Mesodermal cell (in vitro differentiated cells): ENCODE data around the gene RFX1.
A peak's percentile ranks its signal among the peaks of the same experiment; 100 is the strongest.

ENCODE experiments used
- H3K27ac ChIP-seq: 2 replicates; pipeline ENCODE4 v1.7.0; 2013; ENCODE audit warnings: mild to moderate bottlenecking, low read depth, low read length, moderate library complexity; ENCODE audit not compliant: severe bottlenecking
- H3K36me3 ChIP-seq: 2 replicates; pipeline ENCODE4 v1.7.1; 2013; ENCODE audit warnings: mild to moderate bottlenecking, low read length, moderate library complexity; ENCODE audit not compliant: control insufficient read depth, insufficient read depth
- H3K4me1 ChIP-seq: one replicate; pipeline ENCODE4 v1.7.1; 2013; ENCODE audit warnings: mild to moderate bottlenecking, low read length; ENCODE audit not compliant: insufficient read depth, control insufficient read depth, poor library complexity, severe bottlenecking
- H3K4me3 ChIP-seq: 2 replicates; pipeline ENCODE4 v1.7.0; 2013; ENCODE audit warnings: low read length, control low read depth, mild to moderate bottlenecking; ENCODE audit not compliant: insufficient read depth, poor library complexity, severe bottlenecking; ENCODE audit errors: extremely low read depth
- H3K9me3 ChIP-seq: 2 replicates; pipeline ENCODE4 v1.7.1; 2013; ENCODE audit warnings: mild to moderate bottlenecking, low read length, moderate library complexity; ENCODE audit not compliant: control insufficient read depth
- WGBS, 2 experiments: methylation state at CpG; one replicate each; pipeline ENCODE4 v1.1.5; 2013; ENCODE audit warnings: missing lambda C conversion rate in 2 of 2; ENCODE audit not compliant: insufficient coverage in 2 of 2; 5-methylcytosine and 5-hydroxymethylcytosine counted together

Gene RFX1

DNA sequence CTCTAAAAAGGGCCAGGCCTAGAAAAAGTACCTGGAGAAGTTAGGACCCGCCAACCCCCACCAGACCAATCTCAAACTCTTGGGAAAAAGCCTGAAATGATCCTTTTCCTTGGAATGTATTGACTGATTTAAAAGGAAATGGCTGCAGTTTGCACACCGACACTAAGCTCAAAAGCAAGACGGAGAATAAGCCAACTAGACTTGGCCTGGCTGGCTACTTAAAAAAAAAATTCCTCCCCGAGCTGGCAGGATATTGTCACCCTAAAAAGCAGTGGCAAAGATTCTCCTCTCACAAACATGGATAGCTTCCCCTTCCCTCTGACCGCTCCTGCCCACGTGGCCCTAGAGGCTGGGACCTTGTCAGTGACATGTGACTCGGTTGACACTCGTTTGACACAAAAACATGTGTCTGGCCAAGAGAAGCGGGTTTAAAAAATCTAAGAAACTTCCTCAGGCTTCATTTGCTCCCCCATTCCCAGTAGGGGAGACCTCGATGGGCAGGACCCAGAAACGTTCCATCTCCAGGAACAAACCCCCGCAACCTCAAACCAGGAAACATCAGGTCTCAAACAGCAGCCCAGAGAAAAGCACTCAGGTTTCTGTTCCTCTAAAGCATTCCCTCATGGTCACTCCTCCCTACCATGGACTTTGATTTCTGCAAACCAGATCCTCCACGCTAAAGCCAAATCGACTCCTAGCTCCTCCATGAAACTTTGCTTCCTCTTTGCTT lies 1.3 kb downstream of the RFX1 start:
- Histone ChIP-seq H3K4me3 (no peak overlapping the region), H3K27ac (peak overlapping the region; percentile 100), H3K36me3 (peaks cover 7% of the 10 kb centered on the region), H3K9me3 (peaks cover 6% of the 10 kb centered on the region), H3K4me1 (no peaks in the 10 kb centered on the region)
- WGBS, 2 experiments = 87% methylated on average over 12 to 13 of the region's 14 CpGs

DNA sequence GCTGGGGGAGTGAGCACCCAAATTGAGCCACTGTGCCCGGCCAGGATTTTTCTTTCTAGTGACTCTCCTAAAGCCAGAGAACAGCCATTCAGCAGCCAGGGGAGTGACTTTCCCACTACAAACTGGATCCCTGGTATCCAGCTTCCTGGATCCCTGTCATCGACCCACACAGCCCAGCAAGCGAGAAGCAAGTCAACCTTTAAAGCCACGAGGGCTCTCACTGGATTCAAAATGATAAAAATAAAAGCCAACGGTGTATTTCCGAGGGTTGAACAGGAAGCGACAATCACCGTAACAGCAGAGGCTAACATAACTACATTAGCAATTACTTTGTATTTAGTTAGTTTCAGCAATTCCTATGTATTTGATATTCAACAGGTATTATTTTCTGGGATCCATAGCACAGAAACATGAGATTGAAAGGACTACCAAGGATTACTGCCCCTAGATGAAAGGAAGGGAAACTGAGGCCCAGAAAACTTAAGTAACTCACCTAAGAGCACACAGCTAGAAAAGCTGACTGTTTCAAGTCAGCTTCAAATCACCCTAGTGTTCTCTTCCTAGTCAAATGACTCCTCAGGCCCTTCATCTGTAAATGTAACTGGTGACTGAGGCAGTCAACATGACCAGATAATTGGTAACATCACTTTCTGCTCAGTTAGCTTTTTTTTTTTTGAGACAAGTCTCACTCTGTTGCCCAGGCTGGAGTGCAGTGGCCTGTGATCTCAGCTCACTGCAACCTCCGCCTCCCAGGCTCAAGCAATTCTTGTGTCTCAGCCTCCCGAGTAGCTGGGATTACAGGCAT lies 2.7 kb downstream of the RFX1 start:
- 90 to 94% methylated on average over 3 to 6 of the region's 10 CpGs for WGBS, 2 experiments
- peaks cover 19% of the 10 kb centered on the region for H3K9me3 ChIP-seq
- no peak overlapping the region for H3K4me3 ChIP-seq
- peaks cover 18% of the 10 kb centered on the region for H3K36me3 ChIP-seq
- H3K27ac ChIP-seq = no peak overlapping the region
- H3K4me1 ChIP-seq = no peaks in the 10 kb centered on the region

DNA sequence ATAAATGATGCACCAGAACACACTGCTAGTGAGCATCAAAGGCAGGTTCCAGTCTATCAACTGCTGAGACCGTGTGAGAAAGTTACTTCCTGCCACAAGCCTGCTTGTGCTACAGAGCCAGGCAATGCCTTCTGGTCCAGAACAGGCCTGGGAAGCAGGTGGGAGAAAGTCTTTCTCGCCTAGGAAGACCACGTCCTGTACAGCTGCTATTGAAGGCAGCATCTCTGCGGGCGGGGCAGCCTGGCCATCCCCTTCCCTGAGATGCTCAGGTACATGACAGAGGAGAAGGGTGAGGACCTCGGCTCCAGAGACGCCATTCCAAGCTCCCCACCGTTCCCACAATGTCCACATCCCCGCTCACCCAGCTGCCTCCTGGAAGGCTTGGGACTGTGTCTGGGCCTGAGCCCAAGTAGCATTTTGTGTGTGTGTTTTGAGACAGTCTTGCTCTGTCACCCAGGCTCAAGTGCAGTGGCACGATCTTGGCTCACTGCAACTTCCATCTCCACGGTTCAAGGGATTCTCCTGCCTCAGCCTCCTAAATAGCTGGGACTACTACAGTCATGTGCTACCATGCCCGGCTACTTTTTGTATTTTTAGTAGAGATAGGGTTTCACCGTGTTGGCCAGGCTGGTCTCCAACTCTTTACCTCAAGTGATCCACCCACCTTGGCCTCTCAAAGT lies 3.4 kb downstream of the RFX1 start:
- Histone ChIP-seq H3K36me3 (peaks cover 18% of the 10 kb centered on the region), H3K4me3 (no peak overlapping the region), H3K27ac (no peak overlapping the region), H3K4me1 (no peaks in the 10 kb centered on the region), H3K9me3 (peaks cover 20% of the 10 kb centered on the region)
- WGBS, 2 experiments = 90 to 92% methylated on average over 9 to 11 of the region's 13 CpGs

DNA sequence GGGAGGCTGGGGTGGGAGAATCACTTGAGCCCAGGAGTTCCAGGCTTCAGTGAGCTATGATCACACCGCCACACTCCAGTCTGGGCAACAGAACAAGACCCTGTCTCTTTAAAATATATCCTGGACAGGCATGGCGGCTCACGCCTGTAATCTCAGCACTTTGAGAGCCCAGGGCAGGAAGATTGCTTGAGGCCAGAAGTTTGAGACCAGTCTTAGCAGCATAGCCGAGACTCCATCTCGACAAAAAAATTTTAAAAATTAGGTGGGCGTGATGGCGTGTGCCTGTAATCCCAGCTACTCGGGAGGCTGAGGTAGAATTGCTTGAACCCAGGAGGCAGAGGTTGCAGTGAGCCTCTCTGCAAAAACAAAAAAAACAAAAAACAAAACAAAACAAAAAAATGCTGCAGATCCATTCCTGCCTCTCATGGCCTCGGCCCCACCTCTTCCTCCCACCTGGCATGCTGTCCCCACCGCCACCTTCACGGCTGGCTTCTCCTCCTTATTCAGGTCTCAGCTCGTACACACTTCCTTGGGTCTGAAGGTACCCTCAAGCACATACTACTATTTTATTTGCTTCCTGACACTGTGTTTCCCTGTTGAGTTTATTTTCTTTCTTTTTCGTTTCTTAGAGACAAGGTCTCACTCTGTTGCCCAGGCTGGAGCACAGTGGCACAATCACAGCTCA lies 5.3 kb downstream of the RFX1 start:
- 92 to 95% methylated on average over 10 to 13 of the region's 13 CpGs for WGBS, 2 experiments
- no peaks in the 10 kb centered on the region for H3K4me1 ChIP-seq

DNA sequence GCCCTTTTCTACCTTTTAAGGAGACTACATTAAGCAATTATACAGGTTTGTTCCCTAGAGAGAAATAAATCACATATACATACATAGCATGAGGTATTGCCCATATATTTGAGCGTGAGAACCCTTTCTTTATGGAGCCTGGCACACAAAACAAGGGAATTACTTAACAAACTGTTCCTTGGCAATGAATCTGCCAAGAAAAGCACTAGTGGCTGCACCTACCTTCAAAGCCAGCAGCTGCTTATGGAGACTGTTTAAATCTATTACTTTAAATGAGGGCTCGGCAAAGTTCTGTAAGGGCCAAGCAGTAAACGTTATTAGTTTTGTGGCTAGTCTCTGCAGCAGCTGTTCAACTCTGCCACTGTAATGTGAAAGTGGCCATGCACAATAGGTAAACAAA lies 7.0 kb downstream of the RFX1 start:
- 90 to 100% methylated on average over 2 to 3 of the region's 3 CpGs for WGBS, 2 experiments
- peaks cover 20% of the 10 kb centered on the region for H3K9me3 ChIP-seq
- no peaks in the 10 kb centered on the region for H3K4me1 ChIP-seq
- peaks cover 32% of the 10 kb centered on the region for H3K36me3 ChIP-seq
- no peak overlapping the region for H3K4me3 ChIP-seq
- H3K27ac ChIP-seq = no peak overlapping the region

More for the DNA sequence above, 5.3 kb downstream of the RFX1 start:
- Histone ChIP-seq H3K27ac (no peak overlapping the region), H3K9me3 (peaks cover 20% of the 10 kb centered on the region), H3K36me3 (peaks cover 26% of the 10 kb centered on the region), H3K4me3 (no peak overlapping the region)

DNA sequence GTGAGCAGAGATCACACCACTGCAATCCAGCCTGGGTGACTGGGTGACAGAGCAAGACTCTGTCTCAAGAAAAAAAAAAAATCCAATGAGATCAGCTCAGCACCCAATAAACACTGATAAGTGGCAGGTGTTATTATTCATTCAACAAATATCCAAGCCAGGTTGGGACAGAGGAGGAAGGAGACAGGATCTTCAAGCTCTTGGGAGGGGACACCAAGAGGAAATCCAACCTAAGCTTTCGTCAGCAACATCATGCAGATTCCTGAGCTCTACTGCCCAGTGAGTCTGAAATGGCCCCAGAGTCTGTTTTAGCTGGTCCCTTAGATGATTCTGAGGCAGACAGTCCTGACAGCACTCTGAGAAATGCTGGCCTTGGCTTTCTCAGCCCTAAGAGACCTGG lies 7.7 kb downstream of the RFX1 start:
- H3K4me3 ChIP-seq = no peak overlapping the region
- WGBS, 2 experiments = 100% methylated on average over 1 of the region's 1 CpG
- no peaks in the 10 kb centered on the region for H3K4me1 ChIP-seq
- H3K27ac ChIP-seq = no peak overlapping the region
- H3K36me3 ChIP-seq = peaks cover 34% of the 10 kb centered on the region
- peaks cover 20% of the 10 kb centered on the region for H3K9me3 ChIP-seq

DNA sequence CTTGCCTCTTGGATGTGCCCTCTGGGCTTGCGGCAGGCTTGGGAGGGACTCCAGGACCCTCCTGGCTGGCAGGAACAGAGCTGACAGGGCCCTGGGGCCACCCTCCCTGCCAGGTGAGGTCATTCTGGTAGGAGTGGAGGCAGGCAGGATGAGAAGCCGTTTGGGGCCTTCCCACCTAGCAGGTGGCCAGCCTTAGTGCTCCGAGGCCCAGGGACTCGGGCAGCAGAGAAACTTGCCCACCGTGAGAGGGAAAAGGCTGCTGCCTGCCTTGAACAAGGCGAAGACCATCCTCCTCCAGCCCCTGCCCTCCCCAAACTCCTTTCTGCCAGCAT lies 8.5 kb downstream of the RFX1 start:
- Histone ChIP-seq H3K27ac (no peak overlapping the region), H3K4me1 (no peaks in the 10 kb centered on the region), H3K9me3 (peaks cover 20% of the 10 kb centered on the region), H3K4me3 (no peak overlapping the region), H3K36me3 (peaks cover 42% of the 10 kb centered on the region)
- WGBS, 2 experiments = 87 to 96% methylated on average over 5 to 6 of the region's 6 CpGs

DNA sequence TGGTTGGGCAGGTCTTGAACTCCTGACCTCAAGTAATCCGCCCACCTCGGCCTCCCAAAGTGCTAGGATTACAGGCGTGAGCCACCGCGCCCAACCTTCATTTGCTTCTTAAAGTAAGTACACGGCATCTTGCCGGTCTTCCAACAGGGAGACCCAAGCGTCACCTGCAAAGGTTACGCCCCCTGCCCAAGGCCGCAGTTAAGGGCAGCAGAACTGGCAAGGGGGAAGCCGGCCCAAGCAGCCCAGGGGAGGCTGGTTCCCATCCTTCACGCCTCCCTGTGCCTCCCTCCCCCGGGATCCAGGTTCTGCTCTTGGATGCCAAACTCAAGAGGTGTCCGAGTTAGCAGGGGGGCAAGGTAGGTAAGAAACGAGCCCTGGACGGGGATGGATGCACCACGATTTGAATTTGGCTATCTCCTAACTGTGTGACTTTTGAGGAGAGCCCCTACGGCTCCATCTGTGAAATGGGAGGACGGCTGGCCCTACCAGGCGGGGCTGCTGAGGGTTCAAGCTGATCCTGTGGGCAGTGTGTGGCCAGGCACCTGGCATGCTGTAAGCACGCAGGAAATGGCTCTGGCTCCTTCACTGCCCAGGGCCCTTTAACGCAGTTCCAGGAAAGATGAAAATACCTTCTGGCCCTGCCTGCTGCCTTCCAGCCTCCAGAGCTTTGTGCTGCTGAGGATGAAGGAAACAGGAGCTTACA lies 9.0 kb downstream of the RFX1 start:
- WGBS, 2 experiments = 96% methylated on average over 22 of the region's 22 CpGs
- Histone ChIP-seq H3K36me3 (peaks cover 48% of the 10 kb centered on the region), H3K27ac (no peak overlapping the region), H3K4me3 (no peak overlapping the region), H3K9me3 (peaks cover 20% of the 10 kb centered on the region), H3K4me1 (no peaks in the 10 kb centered on the region)

DNA sequence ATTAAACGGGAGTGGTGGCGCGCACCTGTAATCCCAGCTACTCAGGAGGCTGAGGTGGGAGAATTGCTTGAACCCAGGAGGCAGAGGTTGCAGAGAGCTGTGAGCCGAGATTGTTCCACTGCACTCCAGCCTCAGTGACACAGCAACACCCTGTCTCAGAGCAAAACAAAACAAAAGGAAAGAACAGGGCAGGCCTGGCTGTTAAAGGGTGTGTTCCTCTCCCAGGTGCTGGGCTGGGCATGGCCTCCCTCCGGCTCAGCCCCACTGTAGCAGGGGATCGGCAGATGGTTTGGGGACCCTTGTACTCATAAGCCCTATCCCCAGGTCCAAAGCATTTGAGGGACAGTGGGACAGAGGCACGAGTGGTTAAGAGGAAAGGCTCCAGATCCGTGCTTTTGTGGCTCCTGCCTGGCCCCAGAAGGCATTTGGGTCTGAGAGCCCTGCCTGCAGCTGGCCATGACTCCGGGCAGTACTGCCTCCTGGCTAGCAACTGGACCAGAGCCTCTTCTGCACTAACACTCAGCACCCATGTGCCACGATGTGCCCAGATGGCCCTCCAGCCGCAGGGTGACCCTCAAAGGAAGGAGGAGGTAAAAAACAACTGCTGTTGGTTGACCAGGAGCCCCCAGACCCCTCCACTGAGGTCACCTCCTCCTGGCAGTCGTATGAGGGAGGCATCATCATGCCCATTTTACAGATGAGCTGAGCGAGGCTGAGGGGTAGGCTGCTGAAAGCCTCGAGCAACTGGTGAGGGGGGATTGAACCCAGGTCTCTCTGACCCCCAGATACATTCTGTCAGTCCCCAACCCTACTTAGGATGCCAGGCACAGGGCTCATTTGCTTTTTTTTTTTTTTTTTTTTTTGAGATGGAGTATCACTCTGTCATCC lies 10.0 kb downstream of the RFX1 start:
- Histone ChIP-seq H3K9me3 (peaks cover 20% of the 10 kb centered on the region), H3K4me3 (no peak overlapping the region), H3K36me3 (peaks cover 56% of the 10 kb centered on the region), H3K27ac (no peak overlapping the region), H3K4me1 (no peaks in the 10 kb centered on the region)
- WGBS, 2 experiments = 91 to 94% methylated on average over 6 to 7 of the region's 14 CpGs
